GM21576 (cell line): ENCODE measurements around the gene DNAJC16.
"Not testable (repeated sequence)": the region's sequence is repeated elsewhere in the genome, so short reads cannot be mapped to it uniquely, and the experiment has no call there.

Experiments
- ATAC-seq: cut with Tn5 transposase; IDR thresholded peaks from one replicate; pipeline ENCODE4 v1.9.1; 2021; ENCODE audit warnings: mild to moderate bottlenecking, moderate library complexity; ENCODE audit not compliant: unreplicated experiment

The DNAJC16 gene

DNA sequence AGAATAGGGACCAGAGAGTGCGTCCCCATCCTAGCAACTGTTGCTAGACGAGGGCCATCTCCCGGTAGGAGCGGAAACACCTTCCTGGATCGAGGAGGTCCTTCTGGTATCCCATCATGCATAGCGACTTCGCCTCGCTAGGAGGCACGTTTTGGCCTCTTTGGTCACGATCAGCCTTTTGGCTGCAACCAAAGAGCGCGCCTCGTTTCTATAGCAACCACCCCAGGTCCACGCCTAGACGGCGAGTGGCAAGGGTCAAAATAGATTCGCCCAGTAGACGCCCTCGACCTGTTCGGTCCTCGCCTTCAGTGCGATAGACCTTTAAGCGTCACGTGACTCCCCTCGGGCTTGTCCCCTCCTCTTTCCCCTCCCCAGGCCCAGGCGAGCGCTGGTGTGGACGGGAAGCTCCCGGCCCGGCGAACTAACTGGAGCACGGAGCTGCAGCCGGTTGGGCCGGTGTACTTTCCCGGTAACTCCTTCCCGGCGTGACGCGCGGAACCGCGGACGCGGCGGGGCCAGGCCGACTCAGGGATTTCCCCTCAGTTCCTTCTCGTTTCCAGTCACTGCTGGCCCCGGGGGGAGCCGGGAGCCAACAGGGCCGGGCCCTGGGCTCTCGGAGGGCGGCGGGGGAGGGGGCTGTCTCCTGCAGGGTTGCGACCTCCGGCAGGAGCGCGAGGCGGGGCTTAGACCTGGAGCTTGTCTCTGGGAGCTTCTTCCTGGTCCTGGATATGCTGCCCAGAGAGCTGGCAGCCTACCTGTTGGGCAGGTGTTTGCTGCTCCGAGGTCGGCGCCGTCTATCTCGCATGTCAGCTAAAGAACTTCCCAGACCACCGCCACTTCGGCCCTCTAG lies at the start of gene DNAJC16:
TSS of gene DNAJC16 (plus strand) at position 359 of the 850 bp plus-strand sequence. CDS start 2,258 bp downstream, outside the sequence.
- ATAC-seq, result peak; percentile 46

DNA sequence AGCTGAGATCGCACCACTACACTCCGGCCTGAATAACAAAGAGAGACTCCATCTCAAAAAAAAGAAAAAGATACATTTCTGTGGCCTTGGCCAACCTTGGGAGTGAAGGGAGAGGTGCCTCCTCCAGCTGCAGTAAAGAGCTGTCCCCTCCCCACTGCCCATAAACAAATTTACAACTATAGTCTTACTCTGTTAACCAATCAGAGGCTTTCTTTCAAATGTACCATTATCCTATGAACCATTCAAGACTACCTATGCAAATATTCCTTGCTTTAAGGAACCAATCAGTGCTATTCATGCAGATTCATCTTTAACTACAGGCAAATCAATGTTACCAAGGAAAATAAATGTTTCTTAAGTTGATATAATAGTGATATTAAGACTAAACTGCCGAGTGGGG lies 49.7 kb upstream of the DNAJC16 start:
- ATAC-seq, result no peak

DNA sequence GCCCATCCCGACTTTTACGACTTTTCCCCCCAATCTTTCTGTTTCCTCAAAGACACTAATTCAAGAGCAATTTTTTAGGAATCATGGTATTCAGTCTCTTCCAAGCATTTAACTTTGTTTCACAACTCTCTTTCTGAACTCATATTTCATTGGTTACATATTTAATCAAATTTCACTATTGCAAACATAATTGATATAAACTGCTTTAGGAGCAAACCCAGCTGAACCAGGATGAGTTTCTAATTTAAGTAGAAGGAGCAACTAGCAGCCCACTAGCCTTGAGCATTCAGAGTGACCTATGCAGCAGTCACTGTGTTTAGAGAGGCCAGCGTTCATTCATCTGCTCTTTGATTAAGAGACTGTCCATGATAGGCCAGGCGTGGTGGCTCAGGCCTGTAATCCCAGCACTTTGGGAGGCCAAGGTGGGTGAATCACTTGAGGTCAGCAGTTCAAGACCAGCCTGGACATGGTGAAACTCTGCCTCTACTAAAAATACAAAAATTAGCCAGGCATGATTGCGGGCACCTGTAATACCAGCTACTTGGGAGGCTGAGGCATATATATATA lies 48.9 kb upstream of the DNAJC16 start:
- ATAC-seq, result no peak

DNA sequence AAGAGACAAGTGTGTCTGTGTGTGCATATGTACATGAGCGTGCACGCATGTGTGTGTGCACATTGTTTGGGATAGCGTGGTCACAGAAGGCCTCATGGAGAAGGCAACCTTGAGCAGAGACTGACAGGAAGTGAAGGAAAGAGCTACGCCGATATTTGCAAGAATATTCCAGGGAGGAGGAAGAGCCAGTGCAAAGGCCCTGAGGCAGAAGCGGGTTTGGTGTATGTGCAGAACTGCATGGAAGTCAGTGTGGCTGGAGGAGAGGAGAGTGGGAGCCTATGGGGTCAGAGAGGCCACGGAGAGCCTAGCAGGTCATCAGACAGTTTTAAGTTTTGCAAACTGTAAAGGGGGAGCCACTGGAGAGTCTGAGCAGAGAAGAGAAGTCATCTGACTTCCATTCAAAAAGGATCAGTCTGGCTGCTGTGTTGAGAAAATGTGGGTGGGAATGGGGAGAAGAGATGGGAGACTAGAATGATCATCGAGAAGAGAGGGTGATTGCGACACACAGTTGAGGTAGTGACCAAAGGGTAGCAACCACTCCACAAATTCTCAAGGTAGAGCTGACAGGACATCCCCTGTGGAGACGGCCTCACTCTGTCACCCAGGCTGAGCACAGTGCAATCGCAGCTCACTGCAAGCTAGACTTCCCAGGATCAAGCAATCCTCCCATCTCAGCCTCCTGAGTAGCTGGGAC lies 46.8 kb upstream of the DNAJC16 start:
- ATAC-seq, result no peak

DNA sequence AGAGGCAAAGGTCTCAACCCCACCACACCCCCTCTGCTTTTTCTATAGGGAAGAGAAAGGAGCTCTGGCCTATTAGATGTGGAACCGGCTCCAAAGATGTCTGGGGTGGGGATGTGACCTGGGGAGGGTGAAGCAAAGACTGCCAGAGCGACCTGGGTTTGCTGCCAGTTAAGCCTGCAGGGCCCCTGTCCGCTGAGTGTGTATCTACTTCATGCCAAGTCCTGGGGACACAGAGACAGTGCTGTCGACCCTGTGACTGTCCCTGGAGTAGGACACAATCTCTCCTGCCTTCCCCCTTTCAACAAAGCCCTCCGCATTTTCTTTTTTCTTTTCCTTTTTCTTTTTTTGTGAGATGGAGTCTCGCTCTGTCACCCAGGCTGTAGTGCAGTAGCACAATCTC lies 44.2 kb upstream of the DNAJC16 start:
- ATAC-seq, result not testable (repeated sequence)

DNA sequence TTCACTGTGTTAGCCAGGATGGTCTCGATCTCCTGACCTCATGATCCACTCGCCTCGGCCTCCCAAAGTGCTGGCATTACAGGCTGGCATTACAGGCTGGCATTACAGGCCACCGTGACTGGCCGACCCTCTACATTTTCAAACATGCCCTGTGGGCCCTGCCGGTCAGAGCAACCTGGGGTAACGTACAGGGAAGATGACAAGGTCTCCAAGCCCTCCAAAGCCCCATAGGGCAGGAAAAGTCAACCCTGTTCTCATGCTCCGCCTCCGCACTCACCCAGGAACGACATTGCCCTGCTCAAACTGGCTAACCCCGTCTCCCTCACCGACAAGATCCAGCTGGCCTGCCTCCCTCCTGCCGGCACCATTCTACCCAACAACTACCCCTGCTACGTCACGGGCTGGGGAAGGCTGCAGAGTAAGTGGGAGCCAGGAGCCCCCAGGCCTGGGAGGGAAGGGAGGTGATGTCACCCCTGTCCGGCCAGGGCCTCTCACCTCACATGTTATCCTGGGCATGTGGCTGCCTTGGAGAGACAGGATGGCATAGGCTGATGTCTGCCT lies 43.6 kb upstream of the DNAJC16 start:
- not testable (repeated sequence) for ATAC-seq

DNA sequence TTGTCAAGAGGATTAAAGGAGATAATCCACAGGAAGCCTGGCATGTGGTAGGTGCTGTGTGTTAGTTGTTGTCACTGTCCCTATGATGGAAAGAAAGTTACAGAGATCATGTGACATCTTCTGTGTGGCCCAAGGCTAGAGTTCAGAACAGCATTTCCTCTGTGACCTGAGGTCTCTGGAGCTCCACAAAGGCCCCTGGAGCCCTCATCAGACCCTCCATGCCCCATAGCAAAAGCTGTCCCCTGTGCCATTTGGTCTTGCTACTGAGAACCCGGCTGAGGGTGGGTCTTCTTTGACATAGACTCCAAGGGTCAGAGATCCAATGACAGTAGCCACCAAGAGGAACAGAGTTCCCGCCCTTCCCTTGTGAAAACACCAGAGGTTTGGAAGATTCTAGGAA lies 42.7 kb upstream of the DNAJC16 start:
- no peak for ATAC-seq

DNA sequence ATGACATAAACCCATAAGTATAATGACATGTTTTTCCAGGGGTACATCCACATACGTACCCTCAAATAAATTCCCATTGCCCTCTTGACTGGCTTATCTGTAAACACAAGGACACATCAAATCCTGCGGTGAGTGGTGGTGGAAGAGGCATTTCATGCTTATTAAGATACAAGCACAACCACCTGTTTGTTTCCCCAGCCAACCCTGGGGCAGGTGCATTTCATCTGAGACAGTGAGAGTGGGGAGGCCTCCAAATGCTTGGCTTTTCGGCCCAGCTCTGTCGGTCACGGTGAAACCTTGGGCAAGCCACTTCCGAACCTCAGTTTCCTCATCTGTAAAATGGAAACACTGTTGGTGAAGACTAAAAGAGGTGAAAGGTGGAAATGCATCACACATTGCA lies 42.2 kb upstream of the DNAJC16 start:
- ATAC-seq, result not testable (repeated sequence)

DNA sequence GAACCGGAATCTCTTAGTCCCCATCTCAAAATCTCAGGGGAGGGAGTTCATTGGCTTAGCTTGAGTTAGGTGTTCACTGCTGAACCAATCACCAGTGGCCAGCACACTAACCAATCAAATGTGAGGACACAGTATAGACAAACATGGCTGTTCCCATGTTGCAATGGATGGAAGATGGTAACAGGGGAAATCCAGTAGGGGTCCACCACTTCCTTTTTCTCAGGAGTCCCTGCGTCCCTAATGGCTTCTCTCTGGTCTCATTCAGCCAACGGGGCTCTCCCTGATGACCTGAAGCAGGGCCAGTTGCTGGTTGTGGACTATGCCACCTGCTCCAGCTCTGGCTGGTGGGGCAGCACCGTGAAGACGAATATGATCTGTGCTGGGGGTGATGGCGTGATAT lies 41.0 kb upstream of the DNAJC16 start:
- ATAC-seq, result no peak

DNA sequence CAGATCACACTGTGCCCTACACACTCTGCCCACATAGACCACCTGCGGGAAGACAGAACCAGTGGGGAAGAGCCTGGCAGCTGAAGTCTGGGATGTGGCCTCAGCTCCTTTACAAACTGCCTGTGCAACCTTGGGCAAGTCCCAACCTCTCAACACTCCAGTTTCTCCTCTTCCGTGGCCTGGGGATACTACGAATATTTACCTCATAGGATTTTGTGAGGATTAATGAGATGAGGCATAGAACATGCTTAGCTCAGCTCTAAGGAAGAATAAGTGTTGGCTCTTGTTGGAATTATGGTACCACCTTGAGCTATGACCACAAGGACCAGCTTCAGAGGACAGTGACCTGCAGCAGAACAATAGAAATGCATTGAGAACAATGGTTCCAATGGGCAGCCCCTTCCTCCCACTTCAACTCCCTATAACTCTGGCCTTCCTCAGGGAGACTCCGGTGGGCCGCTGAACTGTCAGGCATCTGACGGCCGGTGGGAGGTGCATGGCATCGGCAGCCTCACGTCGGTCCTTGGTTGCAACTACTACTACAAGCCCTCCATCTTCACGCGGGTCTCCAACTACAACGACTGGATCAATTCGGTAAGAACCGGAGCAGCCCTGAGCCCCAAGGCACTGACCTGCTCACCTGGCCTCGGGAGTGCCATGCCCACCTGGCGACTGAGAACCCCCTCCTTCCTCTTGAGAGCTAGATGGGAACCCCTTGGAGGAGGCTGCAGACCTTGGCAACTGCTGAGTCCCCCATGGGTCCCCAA lies 39.6 kb upstream of the DNAJC16 start:
- not testable (repeated sequence) for ATAC-seq

DNA sequence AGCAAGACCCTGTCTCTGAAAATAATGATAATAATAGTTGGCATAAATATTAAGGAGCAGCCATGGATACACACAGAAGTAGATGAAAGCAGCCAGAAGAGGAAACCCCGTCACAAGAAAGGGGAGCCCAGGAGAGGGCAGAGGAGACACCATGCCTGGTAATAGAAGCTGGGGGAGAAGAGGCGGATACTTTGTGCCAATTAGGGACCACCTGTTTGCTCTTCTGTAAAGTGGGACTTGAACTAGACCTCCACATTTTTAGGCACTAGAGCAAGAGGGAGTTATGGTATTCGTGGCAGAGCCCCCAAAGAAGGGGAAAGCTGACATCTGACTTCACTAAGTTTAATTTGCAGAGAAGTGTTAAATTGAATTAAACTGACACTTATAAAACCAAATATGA lies 38.3 kb upstream of the DNAJC16 start:
- ATAC-seq, result no peak

DNA sequence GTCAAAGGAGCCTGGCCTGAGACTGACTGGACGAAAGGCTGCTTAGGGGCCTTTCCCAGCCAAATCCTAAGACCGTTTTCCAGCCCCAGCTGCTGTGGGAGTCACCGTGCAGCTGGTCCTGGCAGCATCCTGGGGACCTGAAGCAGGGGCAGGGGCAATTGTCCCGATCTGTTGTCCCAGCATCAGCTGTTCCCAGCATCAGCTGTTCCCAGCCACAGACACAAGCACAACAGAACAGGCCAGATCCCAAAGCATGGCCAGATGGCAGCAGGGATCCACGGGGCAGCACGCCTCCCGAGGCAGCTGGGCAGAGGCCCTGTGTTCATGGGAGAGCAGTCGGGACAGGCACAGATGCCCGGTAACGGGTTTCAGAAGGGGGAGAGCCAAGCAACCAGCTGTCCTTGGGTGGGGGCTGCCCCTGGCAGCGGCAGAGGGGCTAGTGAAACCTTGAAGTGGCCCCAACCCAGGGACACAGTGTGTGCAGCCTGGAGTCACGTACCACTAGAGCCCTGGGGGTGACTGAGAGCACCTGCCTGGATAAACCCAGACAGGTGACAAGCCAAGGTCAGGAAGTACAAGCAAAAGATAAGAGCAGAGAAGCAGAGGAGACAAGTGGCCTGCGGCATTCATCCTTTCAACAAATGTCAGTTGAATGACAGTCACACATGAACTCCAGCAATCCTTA lies 37.5 kb upstream of the DNAJC16 start:
- no peak for ATAC-seq

DNA sequence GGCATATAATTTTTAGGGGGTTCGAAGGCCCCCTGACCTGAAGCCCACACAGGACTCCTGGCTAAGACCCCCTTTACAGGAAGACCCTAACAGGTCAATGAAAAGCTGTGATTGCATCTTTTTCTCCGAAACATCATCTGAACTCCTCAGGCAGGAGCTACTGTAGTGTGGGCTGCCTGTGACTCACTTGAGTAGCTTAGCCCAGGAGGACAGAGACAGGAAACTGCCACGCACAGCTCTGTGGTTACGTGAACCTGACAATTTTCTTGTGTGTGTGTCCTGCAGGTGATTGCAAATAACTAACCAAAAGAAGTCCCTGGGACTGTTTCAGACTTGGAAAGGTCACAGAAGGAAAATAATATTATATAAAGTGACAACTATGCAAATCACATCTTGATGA lies 35.6 kb upstream of the DNAJC16 start:
- ATAC-seq, result not testable (repeated sequence)

DNA sequence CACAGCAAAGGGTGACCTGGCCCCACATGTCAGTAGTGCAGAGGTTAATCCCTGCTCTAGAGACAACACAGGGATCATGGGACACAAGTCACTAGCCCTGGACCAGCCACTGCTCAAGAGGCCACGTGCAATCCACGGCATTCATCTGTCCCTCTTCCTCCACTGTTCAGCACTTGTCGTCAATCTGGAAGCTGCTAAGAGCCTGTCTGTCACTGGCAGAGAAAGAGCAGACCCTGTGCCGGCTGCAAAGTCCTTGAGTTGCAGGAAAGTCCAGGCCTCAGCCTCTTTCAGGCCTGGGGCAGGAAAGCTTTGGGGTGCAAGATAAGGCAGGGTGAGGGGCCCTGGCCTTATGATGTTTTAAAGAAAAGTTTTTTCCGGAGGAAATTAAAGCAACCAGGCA lies 34.1 kb upstream of the DNAJC16 start:
- no peak for ATAC-seq

DNA sequence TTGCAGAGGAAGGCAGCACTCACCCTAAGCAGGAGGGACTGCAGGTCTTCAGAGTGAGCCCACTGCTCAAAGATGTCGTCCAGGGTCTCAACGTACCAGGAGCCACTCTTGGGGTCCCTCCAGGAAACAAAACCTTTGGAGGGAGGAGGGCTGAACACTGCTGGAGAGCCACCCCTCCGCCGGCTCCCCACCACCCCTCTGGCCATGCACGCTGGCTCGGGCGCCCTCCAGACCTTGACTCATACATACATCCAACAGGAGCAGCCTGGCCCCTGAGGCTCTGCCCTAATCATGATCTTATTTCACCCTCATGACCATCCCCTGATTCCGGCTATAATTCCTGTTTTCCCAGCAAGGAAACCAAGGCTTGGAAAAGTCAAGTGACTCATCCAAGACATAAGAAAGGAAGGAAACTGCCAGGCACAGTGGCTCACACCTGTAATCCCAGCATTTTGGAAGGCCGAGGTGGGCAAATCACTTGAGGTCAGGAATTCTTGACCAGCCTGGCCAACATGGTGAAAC lies 32.7 kb upstream of the DNAJC16 start:
- ATAC-seq, result no peak

DNA sequence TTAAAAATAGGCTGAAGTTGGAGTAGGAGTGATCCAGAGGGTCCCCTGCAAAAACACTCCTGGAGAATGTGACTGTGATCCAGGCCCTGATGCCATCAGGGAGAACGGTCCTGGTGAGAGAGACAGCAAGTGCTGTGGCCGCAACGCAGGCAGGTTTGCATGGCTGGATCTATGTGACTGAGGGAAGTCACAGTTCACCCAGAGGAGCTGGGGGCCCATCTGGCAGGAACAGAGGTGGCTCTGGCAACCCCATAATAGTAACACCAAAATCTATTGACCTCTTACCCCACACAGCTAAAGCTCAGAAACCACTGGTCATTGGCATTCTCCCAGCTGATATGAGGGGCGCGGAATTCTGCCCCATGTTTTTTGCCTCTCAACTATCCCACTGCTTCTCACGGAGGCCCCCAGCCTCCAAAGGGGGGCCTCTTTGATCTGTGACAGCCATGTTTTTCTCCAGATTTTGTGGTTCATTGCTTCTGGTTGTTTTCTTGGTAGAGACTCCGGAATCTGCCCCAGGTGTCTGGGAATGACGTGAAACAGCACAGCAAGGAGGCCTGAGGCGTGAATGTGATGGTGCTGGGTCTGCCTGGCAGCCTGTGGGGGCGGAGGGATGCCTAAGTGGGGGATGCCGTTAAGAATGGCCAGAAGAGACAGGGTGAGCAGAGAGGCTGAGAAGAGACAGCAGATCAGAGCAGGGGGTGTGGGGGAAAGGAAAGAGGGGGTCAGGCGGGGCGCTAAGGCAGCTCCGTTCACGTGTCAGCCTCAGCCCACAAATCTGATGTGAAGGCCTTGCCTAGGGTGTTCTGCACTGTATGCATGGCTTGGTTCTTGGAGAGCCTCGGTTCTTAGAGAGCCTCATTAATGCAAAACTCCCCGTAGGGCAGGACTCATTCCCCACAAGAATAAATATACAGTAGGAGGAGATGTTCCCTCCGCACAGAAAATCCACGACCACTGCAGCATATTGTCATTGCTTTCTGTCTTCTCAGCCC lies 26.2 kb upstream of the DNAJC16 start:
- ATAC-seq, result no peak

DNA sequence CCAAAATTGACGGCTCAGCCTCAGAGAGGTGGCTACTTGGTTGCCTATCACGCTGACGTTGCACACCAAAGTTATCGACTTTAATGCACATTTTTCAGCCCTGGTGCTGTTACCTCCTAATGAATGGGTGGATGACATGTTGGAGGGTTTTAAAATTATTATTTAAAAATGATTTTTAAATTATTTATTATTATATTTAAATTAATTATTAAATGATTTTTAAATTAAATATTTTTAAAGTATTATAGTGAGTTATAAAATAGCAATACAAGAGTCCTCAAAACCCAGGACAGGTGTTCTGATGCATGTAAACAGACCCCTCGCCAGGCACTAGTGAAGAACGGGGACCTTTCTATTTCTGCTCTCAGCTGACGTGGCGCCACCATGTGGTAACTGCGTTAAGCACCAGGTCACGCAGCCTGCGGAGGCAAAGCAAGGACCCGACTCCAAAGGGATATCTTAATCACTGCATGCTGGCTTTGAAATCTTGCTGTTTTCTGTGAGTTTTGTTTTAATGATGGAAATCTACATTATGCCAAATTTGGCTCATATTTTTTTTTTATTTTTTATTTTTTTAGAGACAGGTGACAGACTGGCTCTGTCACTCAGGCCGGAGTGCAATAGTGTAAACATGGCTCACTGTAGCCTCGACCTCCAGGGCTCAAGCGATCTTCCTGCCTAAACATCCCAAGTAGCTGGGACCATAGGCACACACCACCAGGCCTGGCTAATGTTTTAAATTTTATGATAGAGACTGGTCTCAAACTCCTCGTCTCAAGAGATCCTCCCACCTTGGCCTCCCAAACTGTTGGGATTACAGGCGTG lies 25.2 kb upstream of the DNAJC16 start:
- no peak for ATAC-seq

DNA sequence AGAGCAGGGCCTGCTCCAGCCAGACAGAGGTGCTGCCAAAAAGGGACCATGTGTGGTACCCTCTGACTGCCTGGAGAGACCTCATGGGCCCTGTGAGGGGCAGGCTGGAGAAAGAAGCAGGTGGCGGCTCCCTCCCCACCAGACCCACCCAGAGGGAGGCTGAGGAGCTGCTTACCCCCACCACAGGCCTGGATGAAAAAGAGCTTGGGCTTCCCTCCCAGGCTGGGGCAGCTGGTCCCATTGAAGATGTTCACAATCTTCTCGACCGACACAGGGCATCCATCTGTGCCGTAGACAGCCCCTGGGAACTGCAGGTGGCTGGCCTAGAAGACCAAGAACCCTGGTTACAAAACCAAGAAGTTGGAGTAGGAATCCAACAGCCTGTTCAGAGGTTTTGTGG lies 22.2 kb upstream of the DNAJC16 start:
- no peak for ATAC-seq
